HCT116 (cell line): Measurements from ENCODE around the gene PDZRN4.

Source experiments
- CTCF ChIP-seq, 3 experiments: fragments of 200-600 bp in 1 of 3; sonication (generic) in 1 of 3; IDR thresholded peaks in 2 of 3; conservative IDR thresholded peaks in 1 of 3; 2 replicates each; pipeline ENCODE4 v1.5.1; 2012 to 2017; ENCODE audit warnings: low read depth in 2 of 3, low read length in 2 of 3, antibody characterized with exemption in 1 of 3, borderline replicate concordance in 1 of 3, control low read depth in 1 of 3, mild to moderate bottlenecking in 1 of 3, mixed read lengths in 1 of 3, mixed run types in 1 of 3, moderate library complexity in 1 of 3; ENCODE audit not compliant: insufficient read depth in 1 of 3
- EGR1 ChIP-seq: IDR thresholded peaks from 2 replicates; pipeline ENCODE4 v1.6.1; 2012; ENCODE audit warnings: low read depth
- MAX ChIP-seq: IDR thresholded peaks from 2 replicates; pipeline ENCODE4 v1.6.1; 2012
- POLR2A ChIP-seq: IDR thresholded peaks from 2 replicates; pipeline ENCODE4 v1.7.0; 2011; ENCODE audit warnings: borderline replicate concordance; ENCODE audit not compliant: insufficient read depth, insufficient read length; ENCODE audit errors: extremely low read depth
- REST ChIP-seq: IDR thresholded peaks from 2 replicates; pipeline ENCODE4 v1.6.1; 2012; ENCODE audit warnings: low read depth
- SIN3A ChIP-seq: IDR thresholded peaks from 2 replicates; pipeline ENCODE4 v1.6.1; 2012; ENCODE audit warnings: low read depth

- TF ChIP-seq POLR2A (no peak), CTCF (IDR thresholded peaks at IDR 0.05 in 2 of 3, conservative IDR thresholded peaks at IDR 0.05 in 1 of 3; ENCODE audit: borderline replicate concordance in 1 of 3, insufficient read depth in 1 of 3, low read depth in 2 of 3, low read length in 2 of 3) (no peak), MAX (no peak), SIN3A (no peak), REST (no peak), EGR1 (no peak)
These were observed 33.4 kb downstream of the PDZRN4 start for GRCh38 chr12:41221491-41221890.
